GM12874 (cell line): Measurements from ENCODE around the gene IGSF3.

ENCODE experiments used
- TF ChIP-seq, protein P1 (sequence below): IDR thresholded peaks from 2 replicates; pipeline ENCODE4 v1.5.1; 2011; ENCODE audit warnings: low read depth, mild to moderate bottlenecking, control low read depth, low read length, moderate library complexity; ENCODE audit not compliant: insufficient read depth

IGSF3 gene

DNA sequence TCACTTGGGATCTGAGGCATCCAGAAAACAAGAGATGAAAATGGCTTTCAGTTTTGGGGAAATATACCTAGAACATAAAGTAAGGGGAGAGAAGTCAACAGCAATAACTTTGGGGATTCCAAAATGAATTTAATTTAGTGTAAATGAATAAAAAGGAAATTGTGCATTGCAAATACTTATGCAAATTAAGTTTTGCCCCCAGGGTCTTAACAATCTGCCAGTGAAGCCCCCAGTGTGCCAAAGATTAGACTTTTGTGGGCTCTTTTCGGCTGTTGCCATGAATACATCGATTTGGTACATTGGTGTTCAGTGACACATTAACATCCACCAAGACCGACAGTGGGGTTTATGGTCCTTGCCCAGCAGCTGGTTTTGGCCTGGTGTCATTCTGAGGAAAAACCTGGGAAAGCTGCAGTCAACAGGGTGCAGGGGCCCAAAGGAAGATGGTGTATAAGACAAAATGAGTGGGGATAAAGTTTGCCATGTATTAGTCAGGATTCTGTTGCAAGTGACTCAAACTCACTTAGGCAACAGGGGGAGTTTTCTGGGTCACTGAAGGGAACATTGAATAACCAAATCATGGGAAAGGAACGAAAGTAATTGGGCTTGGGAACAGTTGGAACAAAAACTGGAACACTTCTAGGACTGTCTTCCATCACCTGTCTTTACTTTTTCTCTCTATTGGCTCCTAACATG is 30.2 kb upstream of the IGSF3 start:
- TF ChIP-seq, protein P1, sequence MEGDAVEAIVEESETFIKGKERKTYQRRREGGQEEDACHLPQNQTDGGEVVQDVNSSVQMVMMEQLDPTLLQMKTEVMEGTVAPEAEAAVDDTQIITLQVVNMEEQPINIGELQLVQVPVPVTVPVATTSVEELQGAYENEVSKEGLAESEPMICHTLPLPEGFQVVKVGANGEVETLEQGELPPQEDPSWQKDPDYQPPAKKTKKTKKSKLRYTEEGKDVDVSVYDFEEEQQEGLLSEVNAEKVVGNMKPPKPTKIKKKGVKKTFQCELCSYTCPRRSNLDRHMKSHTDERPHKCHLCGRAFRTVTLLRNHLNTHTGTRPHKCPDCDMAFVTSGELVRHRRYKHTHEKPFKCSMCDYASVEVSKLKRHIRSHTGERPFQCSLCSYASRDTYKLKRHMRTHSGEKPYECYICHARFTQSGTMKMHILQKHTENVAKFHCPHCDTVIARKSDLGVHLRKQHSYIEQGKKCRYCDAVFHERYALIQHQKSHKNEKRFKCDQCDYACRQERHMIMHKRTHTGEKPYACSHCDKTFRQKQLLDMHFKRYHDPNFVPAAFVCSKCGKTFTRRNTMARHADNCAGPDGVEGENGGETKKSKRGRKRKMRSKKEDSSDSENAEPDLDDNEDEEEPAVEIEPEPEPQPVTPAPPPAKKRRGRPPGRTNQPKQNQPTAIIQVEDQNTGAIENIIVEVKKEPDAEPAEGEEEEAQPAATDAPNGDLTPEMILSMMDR, result no peak

DNA sequence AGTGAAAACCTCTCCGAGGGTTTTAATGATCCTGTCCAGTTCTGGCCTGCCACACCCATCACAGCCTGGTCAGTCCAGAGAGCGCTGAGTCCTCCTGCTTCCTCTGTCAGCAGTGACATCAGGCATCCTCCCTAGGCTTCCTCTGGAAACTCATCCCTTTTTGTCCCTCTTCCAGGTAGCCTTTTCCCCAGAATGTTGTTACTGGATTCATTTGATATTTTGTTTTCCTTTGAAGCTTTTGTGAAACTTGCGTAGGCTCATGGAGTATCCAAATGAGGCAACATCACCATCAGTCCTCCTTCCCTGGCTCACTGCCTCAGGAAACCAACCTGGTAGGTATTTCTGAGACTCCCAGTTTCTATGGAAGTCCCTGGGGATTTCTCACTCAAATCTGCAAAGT is 27.0 kb upstream of the IGSF3 start:
- TF ChIP-seq, protein P1, result no peak

DNA sequence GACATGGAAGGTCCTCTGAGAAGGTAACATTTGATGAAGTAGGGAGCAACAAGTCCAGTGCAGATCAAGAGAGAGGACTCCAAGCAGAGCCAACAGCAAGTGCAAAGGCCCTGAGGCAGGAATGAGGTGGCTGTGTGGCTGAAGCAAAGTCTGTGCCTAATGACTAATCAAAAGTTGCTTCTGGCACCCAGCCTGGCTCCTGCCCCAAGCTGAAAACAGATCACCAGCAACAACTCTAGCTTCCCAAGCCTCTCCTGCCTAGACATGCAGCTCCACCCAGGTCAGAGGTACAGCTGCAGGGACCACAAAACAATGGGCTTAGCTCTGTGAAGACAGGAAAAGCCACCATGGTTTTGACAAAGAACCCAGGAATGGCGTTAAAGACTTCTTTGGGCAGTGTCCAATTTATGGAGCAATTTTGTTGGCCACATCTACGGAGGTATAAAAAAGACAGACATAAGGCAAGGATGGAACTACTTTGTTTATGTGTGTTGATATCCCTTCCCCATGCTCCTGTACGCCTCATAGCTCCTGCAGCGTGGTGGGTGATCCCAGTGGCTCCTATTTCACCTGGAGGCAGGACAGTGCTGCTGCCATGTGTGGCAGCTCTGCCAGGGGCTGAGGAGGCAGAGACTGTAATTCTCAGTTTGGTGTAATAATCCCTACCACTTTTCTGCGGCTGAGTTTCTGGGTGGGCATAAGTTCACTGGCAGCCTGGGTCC is 26.4 kb upstream of the IGSF3 start:
- TF ChIP-seq, protein P1, result no peak

DNA sequence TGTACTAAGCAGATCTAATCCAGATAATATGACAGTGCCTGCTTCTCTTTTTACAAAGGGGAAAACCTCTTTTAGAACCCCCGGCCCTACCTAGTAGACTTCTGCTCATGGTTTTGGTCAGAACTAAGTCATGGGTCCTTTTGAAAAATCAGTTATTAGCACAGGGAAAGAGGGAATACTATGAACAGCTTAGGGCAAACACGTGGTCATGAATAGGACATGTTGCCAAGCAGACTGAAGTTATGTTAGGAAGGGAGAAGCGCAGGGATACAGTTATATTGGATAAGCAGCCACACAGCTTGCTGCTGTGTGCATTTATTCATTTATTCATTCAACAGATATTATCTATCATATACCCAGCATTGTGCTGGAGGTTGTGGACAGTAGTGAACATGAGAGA is 25.3 kb upstream of the IGSF3 start:
- TF ChIP-seq, protein P1, result no peak

DNA sequence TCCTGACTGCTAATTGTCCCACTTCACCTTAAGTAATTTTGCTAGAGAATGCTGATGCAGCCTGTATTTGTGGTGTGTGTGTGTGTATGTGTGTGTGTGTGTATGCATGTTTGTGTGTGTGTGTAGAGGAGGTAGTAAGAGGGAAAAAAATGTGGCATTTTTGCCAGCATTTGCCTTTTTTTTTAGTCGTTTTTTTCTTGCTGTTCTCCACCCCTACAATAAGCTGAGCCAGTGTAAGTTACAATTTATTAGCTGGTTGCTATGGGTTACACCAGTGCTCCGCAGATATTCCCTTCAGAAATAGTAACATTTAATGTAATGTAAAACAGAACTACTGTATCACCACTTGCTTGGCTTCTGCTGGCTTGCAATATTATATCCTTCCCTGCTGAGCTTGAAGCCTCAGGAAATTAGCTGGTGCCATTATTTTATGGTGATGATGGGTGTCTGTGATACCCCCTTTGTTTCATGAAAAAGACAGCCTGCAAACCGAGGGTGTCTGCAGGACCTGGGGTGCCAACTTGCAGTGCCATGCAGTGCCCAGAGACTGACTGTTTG is 23.4 kb upstream of the IGSF3 start:
- TF ChIP-seq, protein P1, result no peak

DNA sequence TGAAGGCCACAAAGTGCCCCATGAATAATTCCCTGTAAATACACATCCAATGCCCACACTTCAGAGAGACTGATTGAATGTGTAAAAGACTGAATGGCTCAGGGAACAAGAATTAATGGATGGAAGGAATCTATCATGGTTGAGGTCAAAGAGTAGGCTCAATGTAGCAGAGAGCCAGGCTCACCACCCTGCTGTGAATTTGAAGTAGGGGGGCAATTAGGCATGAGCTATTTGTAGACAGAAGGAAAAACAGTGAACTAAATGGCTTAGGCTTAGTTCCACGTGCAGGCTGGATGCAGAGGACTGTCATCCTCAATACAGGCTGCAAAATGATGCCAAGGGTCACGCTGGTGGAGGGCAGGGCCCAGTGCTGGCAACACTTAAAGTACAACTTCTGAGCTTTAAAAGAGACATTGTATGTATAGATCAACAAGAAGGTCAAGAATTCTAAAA is 22.9 kb upstream of the IGSF3 start:
- TF ChIP-seq, protein P1, result no peak

DNA sequence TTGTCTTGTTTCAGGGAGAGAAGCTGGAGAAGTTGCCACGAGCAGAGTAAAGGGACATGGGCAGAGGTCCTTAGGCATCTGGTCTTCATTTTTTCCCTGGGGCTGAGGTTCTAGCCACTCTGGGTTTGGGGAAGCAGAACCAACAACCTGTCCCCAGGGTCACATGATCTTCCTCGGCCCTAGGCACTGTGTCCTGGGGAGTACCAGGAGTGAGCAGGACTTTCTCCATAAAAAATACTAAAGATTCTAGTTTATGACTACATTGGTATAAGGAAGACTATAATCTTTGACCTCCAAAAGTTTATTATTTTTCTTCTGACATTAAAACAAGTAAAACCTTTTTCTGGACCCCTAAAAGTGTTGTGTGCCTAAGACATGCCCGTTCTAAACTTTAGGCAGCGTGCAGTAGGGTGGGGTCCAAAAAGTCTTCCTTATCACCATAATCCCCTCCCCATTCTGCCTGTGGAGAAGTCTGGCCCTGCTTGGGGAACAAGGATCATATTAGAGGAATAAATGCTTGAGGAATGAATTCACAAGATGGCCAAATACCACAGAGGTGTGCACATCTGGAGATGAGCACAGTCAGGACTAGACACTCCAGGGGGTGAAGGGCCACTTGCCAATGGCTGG is 19.3 kb upstream of the IGSF3 start:
- TF ChIP-seq, protein P1, result no peak
